Measurements from ENCODE around the gene DMGDH. TPM values are rescaled to one million over a fixed set of nuclear protein-coding genes. Genes with fewer than 3 reads are reported as not detected.
A peak's percentile ranks its signal among the peaks of the same experiment; 100 is the strongest.

DMGDH gene
- total RNA-seq = 1 to 10 TPM in 1 of 2 donors, under 1 TPM in 1; 0.30 to 1.4 TPM

DNA sequence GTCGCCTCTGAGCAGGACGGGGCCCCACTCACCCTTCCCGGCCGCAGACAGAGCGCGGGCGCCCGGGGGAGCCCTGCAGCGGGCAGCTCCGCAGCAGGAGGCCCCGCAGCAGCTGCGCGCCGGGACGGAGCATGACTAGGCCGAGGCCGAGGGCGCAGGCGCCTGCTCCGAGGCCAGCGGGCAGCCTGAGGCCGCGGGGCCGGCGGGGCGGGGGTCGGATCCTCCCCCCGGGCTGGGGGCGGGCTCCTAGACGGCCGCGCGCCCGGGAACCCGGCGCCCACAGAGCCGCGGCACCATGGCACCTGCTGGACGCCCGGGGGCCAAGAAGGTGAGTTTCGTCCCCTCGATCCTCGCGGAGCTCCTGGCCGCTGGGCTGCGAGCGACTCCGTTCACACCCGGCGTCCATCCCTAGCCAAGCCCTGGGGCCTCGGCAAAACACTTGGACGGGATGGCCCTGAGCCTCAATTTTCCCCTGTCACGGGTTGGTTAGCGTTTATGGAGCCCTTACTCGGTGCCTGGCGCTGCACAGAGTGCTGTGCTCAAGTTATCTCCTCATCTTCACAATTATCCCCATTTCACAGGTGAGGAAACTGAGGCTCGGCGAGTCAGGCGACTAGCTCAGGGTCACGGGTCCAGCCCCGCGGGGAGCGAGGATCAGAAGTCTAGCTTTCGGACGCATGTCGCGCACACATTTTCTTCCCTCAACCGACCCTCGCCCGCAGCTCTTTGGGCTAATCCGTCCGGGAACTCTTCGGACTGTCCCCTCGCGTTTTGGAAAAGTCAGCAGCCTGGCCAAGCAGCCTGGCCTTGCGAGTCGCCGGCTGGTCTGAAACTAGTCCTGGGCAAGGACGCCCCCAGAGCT lies at the start of gene DMGDH, which contains the start of gene BHMT2:
Gene DMGDH, minus strand, starts transcription at position 187 of the 862 bp plus-strand sequence. Its CDS starts 54 bp downstream, at position 133.
Gene BHMT2, plus strand, starts transcription at position 280 of the 862 bp plus-strand sequence. Its CDS starts 16 bp downstream, at position 296.
- Histone ChIP-seq H3K36me3 (no peaks in the 10 kb centered on the region), H3K27me3 (no peaks in the 10 kb centered on the region), H3K9me3 (no peaks in the 10 kb centered on the region), H3K4me3 (peak within 1 kb of the TSS; percentile 28), H3K4me1 (no peaks in the 10 kb centered on the region), H3K9ac (ENCODE audit: low read depth in 2 of 2, low read length in 2 of 2) (no peak within 1 kb of the TSS), H3K27ac (no peak within 1 kb of the TSS)
- intact Hi-C loops (cut with DNase I) = no loop called here
- TF ChIP-seq, protein P1, sequence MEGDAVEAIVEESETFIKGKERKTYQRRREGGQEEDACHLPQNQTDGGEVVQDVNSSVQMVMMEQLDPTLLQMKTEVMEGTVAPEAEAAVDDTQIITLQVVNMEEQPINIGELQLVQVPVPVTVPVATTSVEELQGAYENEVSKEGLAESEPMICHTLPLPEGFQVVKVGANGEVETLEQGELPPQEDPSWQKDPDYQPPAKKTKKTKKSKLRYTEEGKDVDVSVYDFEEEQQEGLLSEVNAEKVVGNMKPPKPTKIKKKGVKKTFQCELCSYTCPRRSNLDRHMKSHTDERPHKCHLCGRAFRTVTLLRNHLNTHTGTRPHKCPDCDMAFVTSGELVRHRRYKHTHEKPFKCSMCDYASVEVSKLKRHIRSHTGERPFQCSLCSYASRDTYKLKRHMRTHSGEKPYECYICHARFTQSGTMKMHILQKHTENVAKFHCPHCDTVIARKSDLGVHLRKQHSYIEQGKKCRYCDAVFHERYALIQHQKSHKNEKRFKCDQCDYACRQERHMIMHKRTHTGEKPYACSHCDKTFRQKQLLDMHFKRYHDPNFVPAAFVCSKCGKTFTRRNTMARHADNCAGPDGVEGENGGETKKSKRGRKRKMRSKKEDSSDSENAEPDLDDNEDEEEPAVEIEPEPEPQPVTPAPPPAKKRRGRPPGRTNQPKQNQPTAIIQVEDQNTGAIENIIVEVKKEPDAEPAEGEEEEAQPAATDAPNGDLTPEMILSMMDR (IDR thresholded peaks at IDR 0.05) = no peak
- no peak for DNase-seq

DNA sequence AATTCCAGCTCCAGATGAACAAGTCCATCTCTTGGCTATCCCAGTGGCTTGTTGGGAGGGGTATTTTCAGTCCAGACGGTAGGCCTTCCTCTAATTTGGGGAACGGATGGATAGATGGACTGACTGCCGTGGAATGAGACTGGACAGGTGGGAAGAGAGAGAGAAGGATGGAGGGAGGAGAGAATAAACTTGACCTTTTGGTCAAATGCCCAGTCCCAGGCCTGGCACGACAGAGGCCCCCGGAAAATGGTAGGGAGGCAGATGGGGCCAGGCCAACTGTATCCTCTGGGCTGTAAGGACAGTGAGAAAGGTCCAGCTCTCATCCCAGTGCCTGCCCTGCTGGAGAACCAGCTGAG lies 43.2 kb upstream of the DMGDH start:
- H3K9ac ChIP-seq (ENCODE audit: low read depth in 2 of 2, low read length in 2 of 2) = no peak overlapping the region
- TF ChIP-seq, protein P1 (IDR thresholded peaks at IDR 0.05) = no peak
- H3K9me3 ChIP-seq = no peaks in the 10 kb centered on the region
- no peak overlapping the region for H3K4me3 ChIP-seq
- H3K27me3 ChIP-seq = peaks cover 11% of the 10 kb centered on the region
- H3K36me3 ChIP-seq = no peaks in the 10 kb centered on the region
- H3K27ac ChIP-seq = no peak overlapping the region
- no peaks in the 10 kb centered on the region for H3K4me1 ChIP-seq
- intact Hi-C loops (cut with DNase I) = no loop called here
- DNase-seq = no peak

DNA sequence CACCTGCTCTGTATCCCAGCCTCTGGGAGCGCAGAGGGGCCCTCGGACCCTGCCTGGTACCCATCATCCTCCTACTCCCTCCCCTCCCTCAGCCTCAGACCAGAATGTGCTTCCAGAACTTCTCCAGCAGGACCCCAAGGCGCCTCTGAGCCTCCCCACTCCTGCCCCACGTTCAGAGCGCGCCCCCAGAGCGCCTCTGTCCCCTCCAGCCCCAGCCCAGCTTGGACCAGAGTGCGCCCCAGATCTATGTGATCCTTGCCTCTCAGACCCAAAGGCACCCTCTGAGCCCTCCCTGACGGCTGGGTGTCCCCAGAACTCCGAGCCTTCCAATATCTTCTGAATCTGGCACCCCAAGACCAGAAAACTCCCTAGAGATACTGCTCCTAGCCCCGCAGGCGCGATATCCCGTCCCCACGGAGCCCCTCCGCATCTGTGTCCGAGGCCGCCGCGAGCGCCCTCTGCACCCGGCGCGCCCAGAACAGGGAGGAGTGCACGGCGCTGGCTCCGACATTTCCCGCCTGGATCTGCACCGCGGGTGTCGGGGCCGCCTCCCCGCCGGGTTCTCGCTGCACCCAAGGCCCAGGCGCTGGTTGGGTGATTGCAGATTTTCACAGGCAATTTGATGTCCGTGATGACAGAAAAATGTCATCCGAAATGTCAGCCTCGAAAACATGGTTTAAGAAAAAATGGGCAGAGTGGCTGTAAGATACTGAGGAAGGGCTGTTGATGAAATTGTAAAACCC lies 42.7 kb upstream of the DMGDH start:
- Histone ChIP-seq H3K9me3 (no peaks in the 10 kb centered on the region), H3K27me3 (peaks cover 11% of the 10 kb centered on the region), H3K4me3 (no peak overlapping the region), H3K27ac (no peak overlapping the region), H3K4me1 (no peaks in the 10 kb centered on the region), H3K9ac (ENCODE audit: low read depth in 2 of 2, low read length in 2 of 2) (no peak overlapping the region), H3K36me3 (no peaks in the 10 kb centered on the region)
- DNase-seq = no peak
- TF ChIP-seq, protein P1 (IDR thresholded peaks at IDR 0.05) = no peak
- intact Hi-C loops (cut with DNase I) = no loop called here

DNA sequence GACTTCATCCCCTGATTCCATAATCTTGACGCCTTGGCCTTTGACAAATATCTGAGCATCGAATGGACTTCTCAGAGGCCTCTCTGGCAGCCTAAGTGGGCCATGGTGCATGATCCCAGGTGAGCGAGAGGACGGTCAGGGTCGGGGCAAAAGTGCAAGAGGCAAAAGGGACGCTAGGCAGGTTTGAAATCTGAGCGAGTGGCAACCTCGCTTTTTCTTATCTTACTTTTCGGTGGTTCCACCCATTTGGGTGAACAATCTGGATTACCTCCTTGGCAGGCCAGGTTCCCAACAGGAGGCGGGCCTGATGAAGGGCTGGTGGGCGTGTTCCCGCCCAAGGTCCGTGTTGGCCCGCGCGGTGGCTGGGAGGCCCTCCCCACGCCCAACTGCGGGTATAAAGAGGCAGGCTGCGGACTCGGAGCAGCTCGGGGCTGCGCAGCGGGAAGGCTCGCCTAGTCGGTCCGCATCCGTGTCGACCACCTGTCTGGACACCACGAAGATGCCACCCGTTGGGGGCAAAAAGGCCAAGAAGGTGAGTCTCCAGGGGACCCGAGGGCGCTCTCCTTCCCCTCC lies 42.0 kb upstream of the DMGDH start, which contains the start of gene BHMT:
Gene BHMT, plus strand, starts transcription at position 423 of the 573 bp plus-strand sequence. Its CDS starts 77 bp downstream, at position 500.
- Histone ChIP-seq H3K27ac (no peak within 1 kb of the TSS), H3K27me3 (peaks cover 11% of the 10 kb centered on the region), H3K9ac (ENCODE audit: low read depth in 2 of 2, low read length in 2 of 2) (no peak within 1 kb of the TSS), H3K4me1 (no peaks in the 10 kb centered on the region), H3K9me3 (no peaks in the 10 kb centered on the region), H3K36me3 (no peaks in the 10 kb centered on the region), H3K4me3 (no peak within 1 kb of the TSS)
- TF ChIP-seq, protein P1 (IDR thresholded peaks at IDR 0.05) = no peak
- no peak for DNase-seq
- intact Hi-C loops (cut with DNase I) = no loop called here

Data from colonic mucosa (tissue), 4 donors.